HepG2 (cell line): ENCODE results near the gene TAF1D. TPM values are rescaled to one million over a fixed set of nuclear protein-coding genes. Genes with fewer than 3 reads are reported as not detected.

Source experiments
- DMAP1 ChIP-seq: IDR thresholded peaks from 2 replicates; pipeline ENCODE4 v1.6.1; 2016
- ETV5 ChIP-seq: IDR thresholded peaks from 2 replicates; pipeline ENCODE4 v1.6.1; 2018; ENCODE audit warnings: missing biosample characterization, missing genetic modification reagents, inconsistent platforms, borderline replicate concordance
- GATAD2A ChIP-seq: IDR thresholded peaks from 2 replicates; pipeline ENCODE4 v1.6.1; 2016
- GFI1 ChIP-seq: sonication (generic); formaldehyde crosslinking; IDR thresholded peaks from 2 replicates; pipeline ENCODE4 v1.5.0; 2020; ENCODE audit warnings: missing genetic modification reagents, mild to moderate bottlenecking, borderline replicate concordance
- HMG20B ChIP-seq: conservative IDR thresholded peaks from 2 replicates; pipeline ENCODE4 v1.6.1; 2016; ENCODE audit warnings: missing genetic modification reagents, missing compliant biosample characterization
- HNF1B ChIP-seq: sonication (generic); formaldehyde crosslinking; IDR thresholded peaks from 2 replicates; pipeline ENCODE4 v1.5.1; 2020; ENCODE audit warnings: mild to moderate bottlenecking, moderate library complexity, missing genetic modification reagents
- NR2F2 ChIP-seq: IDR thresholded peaks from 2 replicates; pipeline ENCODE4 v1.6.1; 2012; ENCODE audit warnings: low read depth, inconsistent platforms, borderline replicate concordance
- POLR2G ChIP-seq: fragments of 200-400 bp; formaldehyde crosslinking; IDR thresholded peaks from 2 replicates; pipeline ENCODE4 v1.6.1; 2018; ENCODE audit warnings: mild to moderate bottlenecking, low read depth, low read length, moderate library complexity
- RBFOX2 ChIP-seq: fragments of 200-400 bp; formaldehyde crosslinking; IDR thresholded peaks from 2 replicates; pipeline ENCODE4 v1.6.1; 2017; ENCODE audit warnings: low read depth, mild to moderate bottlenecking, low read length
- SNAPC2 ChIP-seq: sonication (generic); formaldehyde crosslinking; IDR thresholded peaks from 2 replicates; pipeline ENCODE4 v1.8.1; 2022; ENCODE audit warnings: mild to moderate bottlenecking, missing genetic modification reagents
- SOX5 ChIP-seq: IDR thresholded peaks from 2 replicates; pipeline ENCODE4 v1.6.1; 2016; ENCODE audit warnings: borderline replicate concordance
- TFE3 ChIP-seq: IDR thresholded peaks from 2 replicates; pipeline ENCODE4 v1.6.1; 2016
- ZNF354B ChIP-seq: sonication (generic); formaldehyde crosslinking; IDR thresholded peaks from 2 replicates; pipeline ENCODE4 v1.8.0; 2022; ENCODE audit warnings: mild to moderate bottlenecking, missing genetic modification reagents
- ZNF512B ChIP-seq: sonication (generic); formaldehyde crosslinking; IDR thresholded peaks from 2 replicates; pipeline ENCODE4 v1.5.1; 2020; ENCODE audit warnings: missing genetic modification reagents, mild to moderate bottlenecking, borderline replicate concordance
- ZNF552 ChIP-seq: sonication (generic); formaldehyde crosslinking; IDR thresholded peaks from 2 replicates; pipeline ENCODE4 v1.9.0; 2022; ENCODE audit warnings: missing genetic modification reagents, mild to moderate bottlenecking, borderline replicate concordance
- ZNF605 ChIP-seq: sonication (generic); formaldehyde crosslinking; IDR thresholded peaks from 2 replicates; pipeline ENCODE4 v1.8.0; 2022; ENCODE audit warnings: mild to moderate bottlenecking, missing genetic modification reagents
- ZNF710 ChIP-seq: sonication (generic); formaldehyde crosslinking; IDR thresholded peaks from 2 replicates; pipeline ENCODE4 v1.5.0; 2020; ENCODE audit warnings: mild to moderate bottlenecking, missing genetic modification reagents, borderline replicate concordance
- polyA plus RNA-seq, 8 experiments: library from polyadenylated mRNA; depleted of rRNA in 3 of 8; stranded (reverse) in 7 of 8; unstranded in 1 of 8; fragments of >200 nt; fragmentation: Illumina TruSeq in 4 of 8; extraction: Trizol in 4 of 8; gene quantifications; 2 replicates each; pipeline versions ENCODE4 v1.2.1 to v1.2.3, GENCODE V29; 2011 to 2016; ENCODE audit warnings: low read depth in 4 of 8, missing spikeins in 1 of 8, mixed read lengths in 1 of 8; ENCODE audit not compliant: insufficient read depth in 1 of 8
- total RNA-seq, 5 experiments: library from RNA; depleted of rRNA; stranded (reverse); fragments of >200 nt; fragmentation: Illumina TruSeq; extraction: Trizol; gene quantifications; 2 replicates each; pipeline ENCODE4 v1.2.3, GENCODE V29; 2016; ENCODE audit warnings: low read depth in 1 of 5
- TF ChIP-seq, protein P1 (sequence below): sonication (generic); formaldehyde crosslinking; IDR thresholded peaks from 2 replicates; pipeline ENCODE4 v1.8.0; 2022; ENCODE audit warnings: mild to moderate bottlenecking, missing genetic modification reagents, borderline replicate concordance

Gene TAF1D
- total and polyA plus RNA-seq, 2 of the 13 experiments (the other 11 are each of a cell fraction or from before 2014, with no cell fraction given) = 132 to 207 TPM

DNA sequence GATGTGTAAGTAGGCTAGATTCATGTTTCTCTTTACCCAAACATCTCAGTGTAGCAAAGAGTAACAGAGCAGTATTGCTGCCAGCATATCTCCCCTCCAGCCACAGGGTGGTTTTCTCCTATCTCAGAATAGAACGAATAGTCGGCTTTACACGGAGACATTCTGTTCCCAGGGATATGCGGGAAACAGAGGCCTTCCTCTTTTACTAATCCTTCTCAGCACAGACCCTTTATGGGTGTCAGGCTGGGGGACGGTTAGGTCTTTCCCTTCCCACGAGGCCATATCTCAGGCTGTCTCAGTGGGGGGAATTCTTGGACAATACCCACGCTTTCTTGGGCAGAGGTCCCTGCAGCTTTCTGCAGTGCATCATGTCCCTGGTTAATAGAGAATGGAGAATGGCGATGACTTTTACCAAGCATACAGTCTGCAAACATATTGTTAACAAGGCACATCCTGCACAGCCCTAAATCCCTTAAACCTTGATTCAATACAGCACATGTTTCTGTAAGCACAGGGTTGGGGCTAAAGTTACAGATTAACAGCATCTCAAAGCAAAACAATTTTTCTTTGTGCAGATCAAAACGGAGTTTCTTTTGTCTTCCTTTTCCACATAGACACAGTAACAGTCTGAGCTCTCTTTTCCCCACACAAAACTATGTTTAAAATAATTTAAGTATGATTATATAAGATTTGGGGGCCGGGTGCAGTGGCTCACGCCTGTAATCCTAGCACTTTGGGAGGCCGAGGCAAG, 3.9 kb upstream of the TAF1D start (continued):
- TF ChIP-seq TFE3 (CRISPR knock-in tag) (peak; percentile 29; the same call in 1 of the 2 replicates), POLR2G (peak; percentile 62; the same call in 1 of the 2 replicates), ETV5 (CRISPR knock-in tag) (peak; percentile 61; the same call in 1 of the 2 replicates), HNF1B (CRISPR knock-in tag) (peak; percentile 82; the same call in 1 of the 2 replicates), RBFOX2 (peak; percentile 63), NR2F2 (peak; percentile 30; the same call in 1 of the 2 replicates), GFI1 (CRISPR knock-in tag) (peak; percentile 67; the same call in 1 of the 2 replicates), SNAPC2 (CRISPR knock-in tag) (peak; percentile 69; the same call in 1 of the 2 replicates), GATAD2A (CRISPR knock-in tag) (peak; percentile 73), ZNF552 (CRISPR knock-in tag) (peak; percentile 55; the same call in 1 of the 2 replicates), SOX5 (peak; percentile 97), ZNF605 (CRISPR knock-in tag) (peak; percentile 32; the same call in 1 of the 2 replicates), ZNF354B (CRISPR knock-in tag) (0 out of 2 replicates have a peak, but pooled peaks have one; percentile 65), HMG20B (0 out of 2 replicates have a peak, but pooled peaks have one; percentile 27), ZNF710 (peak; percentile 90), ZNF512B (CRISPR knock-in tag) (0 out of 2 replicates have a peak, but pooled peaks have one; percentile 57), DMAP1 (CRISPR knock-in tag) (peak; percentile 88)
- TF ChIP-seq, protein P1, sequence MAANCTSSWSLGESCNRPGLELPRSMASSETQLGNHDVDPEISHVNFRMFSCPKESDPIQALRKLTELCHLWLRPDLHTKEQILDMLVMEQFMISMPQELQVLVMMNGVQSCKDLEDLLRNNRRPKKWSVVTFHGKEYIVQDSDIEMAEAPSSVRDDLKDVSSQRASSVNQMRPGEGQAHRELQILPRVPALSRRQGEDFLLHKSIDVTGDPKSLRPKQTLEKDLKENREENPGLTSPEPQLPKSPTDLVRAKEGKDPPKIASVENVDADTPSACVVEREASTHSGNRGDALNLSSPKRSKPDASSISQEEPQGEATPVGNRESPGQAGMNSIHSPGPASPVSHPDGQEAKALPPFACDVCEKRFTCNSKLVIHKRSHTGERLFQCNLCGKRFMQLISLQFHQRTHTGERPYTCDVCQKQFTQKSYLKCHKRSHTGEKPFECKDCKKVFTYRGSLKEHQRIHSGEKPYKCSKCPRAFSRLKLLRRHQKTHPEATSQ (CRISPR knock-in tag) = peak; percentile 62; the same call in 1 of the 2 replicates
